ENCODE measurements around the gene PSMD11. TPM values are rescaled to one million over a fixed set of nuclear protein-coding genes. Genes with fewer than 3 reads are reported as not detected.

Gene PSMD11
- total RNA-seq, 2 experiments from 2014 or later, result 100 to 104 TPM

- DNase-seq (no peak), ATAC-seq (no peak)
- peaks cover 72% of the 10 kb centered on the region for H3K4me1 Mint-ChIP-seq (ENCODE audit: low read depth)
- peaks cover 27% of the 10 kb centered on the region for H3K36me3 Mint-ChIP-seq (ENCODE audit: low read depth)
- CTCF ChIA-PET, result interaction anchor here (0.7 to 2.5 kb wide), 12 partner anchors 8 to 590 kb away, joined by 3 to 24 read pairs (median 4); partner anchors contain the start of genes PSMD11 and UTP6
- H3K4me3 Mint-ChIP-seq, result no peak overlapping the region
- H3K9me3 Mint-ChIP-seq (ENCODE audit: insufficient read depth), result no peaks in the 10 kb centered on the region
- H3K27me3 Mint-ChIP-seq (ENCODE audit: low read depth), result no peaks in the 10 kb centered on the region
- POLR2A ChIA-PET, result interaction anchor here (0.6 to 1.9 kb wide), 5 partner anchors 9 to 266 kb away, joined by 3 to 4 read pairs (median 3); partner anchors contain the start of gene PSMD11
- H3K27ac Mint-ChIP-seq, result peak overlapping the region; percentile 86
These were observed 47.3 kb downstream of the PSMD11 start for GRCh38 chr17:32491371-32492263.

- H3K4me3 Mint-ChIP-seq, result no peak overlapping the region
These were observed 47.9 kb downstream of the PSMD11 start for GRCh38 chr17:32492264-32492589.

GRCh38 chr17:32492648-32493289 is 48.5 kb downstream of the PSMD11 start:
- DNase-seq, result no peak
- ChIA-PET POLR2A (no interaction called here), CTCF (interaction anchor here (0.7 to 2.5 kb wide), 6 partner anchors 8 to 49 kb away, joined by 3 to 24 read pairs (median 4); partner anchors contain the start of gene PSMD11)
- Mint-ChIP-seq H3K4me3 (no peak overlapping the region), H3K27me3 (ENCODE audit: low read depth) (no peaks in the 10 kb centered on the region), H3K4me1 (ENCODE audit: low read depth) (peaks cover 69% of the 10 kb centered on the region), H3K9me3 (ENCODE audit: insufficient read depth) (no peaks in the 10 kb centered on the region), H3K36me3 (ENCODE audit: low read depth) (peaks cover 24% of the 10 kb centered on the region), H3K27ac (peak overlapping the region; percentile 48)
- no peak for ATAC-seq

More at GRCh38 chr17:32492264-32492589, 47.9 kb downstream of the PSMD11 start:
- Mint-ChIP-seq H3K36me3 (ENCODE audit: low read depth) (peaks cover 27% of the 10 kb centered on the region), H3K27ac (peak overlapping the region; percentile 86), H3K4me1 (ENCODE audit: low read depth) (peaks cover 72% of the 10 kb centered on the region), H3K27me3 (ENCODE audit: low read depth) (no peaks in the 10 kb centered on the region), H3K9me3 (ENCODE audit: insufficient read depth) (no peaks in the 10 kb centered on the region)
- ChIA-PET CTCF (interaction anchor here (0.7 to 2.5 kb wide), 8 partner anchors 8 to 48 kb away, joined by 3 to 24 read pairs (median 6); partner anchors contain the start of gene PSMD11), POLR2A (interaction anchor here (0.8 to 1.9 kb wide), 2 partner anchors 11 to 27 kb away, joined by 4 read pairs; no protein-coding TSS in a partner anchor)
- DNase-seq (no peak), ATAC-seq (peak; percentile 7)

GRCh38 chr17:32493571-32493970 is 49.3 kb downstream of the PSMD11 start:
- ChIA-PET POLR2A (no interaction called here), CTCF (interaction anchor here (1.0 kb wide), 1 partner anchor 32 kb away, joined by 3 read pairs; no protein-coding TSS in a partner anchor)
- Mint-ChIP-seq H3K4me1 (ENCODE audit: low read depth) (peaks cover 61% of the 10 kb centered on the region), H3K27ac (no peak overlapping the region), H3K4me3 (no peak overlapping the region), H3K27me3 (ENCODE audit: low read depth) (no peaks in the 10 kb centered on the region), H3K36me3 (ENCODE audit: low read depth) (peaks cover 17% of the 10 kb centered on the region), H3K9me3 (ENCODE audit: insufficient read depth) (no peaks in the 10 kb centered on the region)
- ATAC-seq (no peak), DNase-seq (no peak)

GRCh38 chr17:32493976-32494513 is 49.7 kb downstream of the PSMD11 start:
- ChIA-PET POLR2A (no interaction called here), CTCF (interaction anchor here (1.0 kb wide), 1 partner anchor 32 kb away, joined by 3 read pairs; no protein-coding TSS in a partner anchor)
- Mint-ChIP-seq H3K36me3 (ENCODE audit: low read depth) (peaks cover 13% of the 10 kb centered on the region), H3K4me3 (no peak overlapping the region), H3K4me1 (ENCODE audit: low read depth) (peaks cover 56% of the 10 kb centered on the region), H3K27me3 (ENCODE audit: low read depth) (no peaks in the 10 kb centered on the region), H3K9me3 (ENCODE audit: insufficient read depth) (no peaks in the 10 kb centered on the region), H3K27ac (no peak overlapping the region)
- ATAC-seq (no peak), DNase-seq (no peak)

GRCh38 chr17:32494621-32495358 is 50.5 kb downstream of the PSMD11 start:
- Mint-ChIP-seq H3K27ac (no peak overlapping the region), H3K4me3 (no peak overlapping the region), H3K36me3 (ENCODE audit: low read depth) (peaks cover 5% of the 10 kb centered on the region), H3K4me1 (ENCODE audit: low read depth) (peaks cover 49% of the 10 kb centered on the region), H3K27me3 (ENCODE audit: low read depth) (no peaks in the 10 kb centered on the region), H3K9me3 (ENCODE audit: insufficient read depth) (no peaks in the 10 kb centered on the region)
- DNase-seq (no peak), ATAC-seq (no peak)
- ChIA-PET POLR2A (interaction anchor here (0.6 to 1.1 kb wide), 2 partner anchors 8 to 20 kb away, joined by 3 to 4 read pairs; no protein-coding TSS in a partner anchor), CTCF (interaction anchor here (1.0 to 2.1 kb wide), 3 partner anchors 29 to 114 kb away, joined by 4 to 8 read pairs (median 6); no protein-coding TSS in a partner anchor)

- no peak for DNase-seq
- CTCF ChIA-PET, result interaction anchor here (1.0 to 2.1 kb wide), 3 partner anchors 29 to 113 kb away, joined by 4 to 8 read pairs (median 6); no protein-coding TSS in a partner anchor
- POLR2A ChIA-PET, result interaction anchor here (0.6 to 1.1 kb wide), 4 partner anchors 20 to 88 kb away, joined by 3 to 4 read pairs (median 4); no protein-coding TSS in a partner anchor
- Mint-ChIP-seq H3K4me1 (ENCODE audit: low read depth) (peaks cover 41% of the 10 kb centered on the region), H3K27me3 (ENCODE audit: low read depth) (no peaks in the 10 kb centered on the region), H3K4me3 (no peak overlapping the region), H3K9me3 (ENCODE audit: insufficient read depth) (no peaks in the 10 kb centered on the region), H3K27ac (no peak overlapping the region), H3K36me3 (ENCODE audit: low read depth) (no peaks in the 10 kb centered on the region)
- ATAC-seq, result peak; percentile 30
These were observed 51.3 kb downstream of the PSMD11 start for GRCh38 chr17:32495359-32496231.

GRCh38 chr17:32496395-32497073 is 52.2 kb downstream of the PSMD11 start:
- peaks cover 35% of the 10 kb centered on the region for H3K4me1 Mint-ChIP-seq (ENCODE audit: low read depth)
- no peak for DNase-seq
- peak overlapping the region; percentile 43 for H3K27ac Mint-ChIP-seq
- ChIA-PET POLR2A (interaction anchor here (0.6 to 1.1 kb wide), 2 partner anchors 19 to 87 kb away, joined by 4 read pairs; no protein-coding TSS in a partner anchor), CTCF (interaction anchor here (2.0 to 2.1 kb wide), 2 partner anchors 28 to 34 kb away, joined by 6 to 8 read pairs; no protein-coding TSS in a partner anchor)
- no peaks in the 10 kb centered on the region for H3K27me3 Mint-ChIP-seq (ENCODE audit: low read depth)
- H3K36me3 Mint-ChIP-seq (ENCODE audit: low read depth), result no peaks in the 10 kb centered on the region
- ATAC-seq, result no peak
- H3K4me3 Mint-ChIP-seq, result no peak overlapping the region
- no peaks in the 10 kb centered on the region for H3K9me3 Mint-ChIP-seq (ENCODE audit: insufficient read depth)

GRCh38 chr17:32497431-32498205 is 53.3 kb downstream of the PSMD11 start:
- no peak for DNase-seq
- ChIA-PET POLR2A (interaction anchor here (1.6 kb wide), 1 partner anchor 27 kb away, joined by 3 read pairs; no protein-coding TSS in a partner anchor), CTCF (interaction anchor here (1.4 to 1.5 kb wide), 2 partner anchors 10 to 54 kb away, joined by 4 to 6 read pairs; partner anchors contain the start of gene CDK5R1)
- Mint-ChIP-seq H3K9me3 (ENCODE audit: insufficient read depth) (no peaks in the 10 kb centered on the region), H3K36me3 (ENCODE audit: low read depth) (no peaks in the 10 kb centered on the region), H3K27ac (no peak overlapping the region), H3K4me3 (no peak overlapping the region), H3K27me3 (ENCODE audit: low read depth) (no peaks in the 10 kb centered on the region), H3K4me1 (ENCODE audit: low read depth) (peaks cover 35% of the 10 kb centered on the region)
- no peak for ATAC-seq
